Hematopoietic multipotent progenitor cell treated with erythropoietin and hydrocortisone succinate and interleukin-3 and kit ligand, for 6 days (in vitro differentiated cells): ENCODE measurements around the gene CLPTM1L.

Experiments used
- DNase-seq: peaks from one replicate; pipeline ENCODE4 v3.0.0-alpha.2; 2015

Gene CLPTM1L

DNA sequence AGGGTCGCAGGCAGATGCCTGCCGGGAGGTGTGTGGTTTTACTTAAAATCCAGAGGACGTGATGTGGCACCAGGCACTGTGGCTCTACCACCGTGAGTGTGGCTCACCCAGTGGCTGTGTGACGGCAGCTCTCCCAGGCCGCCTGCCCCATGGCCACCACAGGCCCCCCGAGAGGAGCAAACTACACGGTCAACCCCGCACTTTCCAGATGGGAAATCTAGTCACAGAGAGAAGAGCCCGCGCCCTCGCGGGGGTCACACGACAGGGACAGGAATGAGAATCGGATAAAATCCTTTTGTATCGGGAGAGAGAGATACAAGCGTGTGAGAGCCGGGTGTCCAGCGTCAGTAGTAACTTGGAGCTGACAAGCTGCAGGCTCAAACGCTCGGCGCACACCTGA, 74.5 kb downstream of the CLPTM1L start:
- no peak for DNase-seq

DNA sequence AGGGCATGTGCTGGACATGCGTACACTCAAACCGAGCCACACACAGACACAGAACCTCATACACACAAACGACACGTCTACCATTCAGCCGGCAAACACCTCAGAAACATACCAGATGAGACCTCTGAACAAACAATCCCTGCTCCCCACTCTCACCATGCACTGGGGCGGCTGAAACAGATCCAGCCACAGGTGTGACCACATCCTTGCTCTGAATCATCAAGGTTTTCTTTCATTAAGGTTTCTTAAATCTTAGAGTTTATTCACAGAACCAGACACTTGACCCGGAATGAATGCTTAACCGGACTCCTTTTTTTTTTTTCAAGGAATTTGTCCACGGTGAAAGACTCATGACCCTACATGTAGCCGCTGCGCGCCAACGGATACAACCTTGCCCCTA, 76.2 kb downstream of the CLPTM1L start:
- DNase-seq = no peak

DNA sequence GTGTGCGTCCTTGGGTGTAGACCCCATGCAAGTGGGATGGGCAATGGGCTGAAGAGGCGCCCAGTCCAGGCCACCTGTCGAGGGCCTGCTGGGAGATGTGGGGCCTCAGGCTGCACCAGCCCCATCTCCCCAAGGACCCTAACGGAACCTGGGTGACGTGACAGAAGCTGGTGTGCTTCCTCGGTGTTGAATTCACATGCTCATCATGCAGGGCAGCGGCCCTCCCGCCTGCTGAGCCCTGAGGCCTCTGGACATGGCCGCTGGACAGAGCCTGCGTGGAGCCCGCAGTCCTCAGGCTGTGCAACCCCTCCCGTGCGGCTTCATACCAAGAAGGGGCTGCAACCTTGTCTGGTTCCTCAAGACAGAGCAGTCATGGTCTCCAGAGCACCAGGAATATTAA, 76.8 kb downstream of the CLPTM1L start:
- no peak for DNase-seq
